Activated CD8-positive, alpha-beta memory T cell treated with anti-CD3 and anti-CD28 coated beads for 36 hours (primary cell): ENCODE measurements around the gene HIF3A. TPM values are rescaled to one million over a fixed set of nuclear protein-coding genes. Genes with fewer than 3 reads are reported as not detected.
"Not testable (repeated sequence)": the region's sequence is repeated elsewhere in the genome, so short reads cannot be mapped to it uniquely, and the experiment has no call there.

Experiments used
- CTCF ChIA-PET: fragments of 350-600 bp; sonication (Branson Sonifier 250); formaldehyde crosslinking; loops from one replicate; lab custom pipeline; 2021; ENCODE audit warnings: antibody characterized with exemption; lab: Charles Lee
- POLR2A ChIA-PET: fragments of 350-600 bp; sonication (Branson Sonifier 250); formaldehyde crosslinking; loops from one replicate; lab custom pipeline; 2021; ENCODE audit warnings: antibody characterized with exemption; lab: Charles Lee
- total RNA-seq, 2 experiments: library from RNA; stranded (reverse); gene quantifications; one replicate each; pipeline ENCODE4 v1.2.3, GENCODE V29; 2021

HIF3A gene
- total RNA-seq, 2 experiments from 2014 or later = not detected

DNA sequence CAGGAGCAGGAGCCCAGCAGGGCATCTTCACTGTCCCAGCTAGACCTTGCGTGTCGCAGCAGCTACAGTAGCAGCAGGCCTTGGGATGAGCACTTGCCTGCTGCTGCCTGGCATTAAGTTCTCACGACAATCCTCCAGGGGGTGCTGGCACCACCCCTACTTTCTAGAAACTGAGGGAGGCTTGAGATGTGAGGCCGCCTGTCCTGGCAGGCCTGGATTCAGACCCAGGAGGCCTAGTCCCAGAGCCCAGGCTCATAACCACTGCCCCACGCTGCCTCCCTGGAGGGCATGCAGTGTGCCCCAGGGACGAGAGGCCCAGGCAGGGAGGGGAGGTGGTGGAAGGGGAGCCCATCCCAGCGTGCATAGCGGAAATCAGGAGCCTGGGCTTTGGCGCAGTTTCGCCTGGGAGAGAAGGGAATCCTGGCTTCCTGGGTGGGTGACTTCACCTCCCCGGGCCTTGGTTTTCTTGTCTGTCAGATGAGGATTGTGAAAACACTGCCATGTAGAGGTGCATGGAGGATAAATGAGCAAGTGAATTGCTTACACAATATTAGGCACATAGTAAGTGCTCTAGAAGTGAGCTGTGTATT lies 76.2 kb downstream of the HIF3A start:
- ChIA-PET POLR2A (no interaction called here), CTCF (no interaction called here)

- CTCF ChIA-PET = no interaction called here
- POLR2A ChIA-PET = no interaction called here
Measured at GRCh38 chr19:46373491-46374359, 76.9 kb downstream of the HIF3A start.

DNA sequence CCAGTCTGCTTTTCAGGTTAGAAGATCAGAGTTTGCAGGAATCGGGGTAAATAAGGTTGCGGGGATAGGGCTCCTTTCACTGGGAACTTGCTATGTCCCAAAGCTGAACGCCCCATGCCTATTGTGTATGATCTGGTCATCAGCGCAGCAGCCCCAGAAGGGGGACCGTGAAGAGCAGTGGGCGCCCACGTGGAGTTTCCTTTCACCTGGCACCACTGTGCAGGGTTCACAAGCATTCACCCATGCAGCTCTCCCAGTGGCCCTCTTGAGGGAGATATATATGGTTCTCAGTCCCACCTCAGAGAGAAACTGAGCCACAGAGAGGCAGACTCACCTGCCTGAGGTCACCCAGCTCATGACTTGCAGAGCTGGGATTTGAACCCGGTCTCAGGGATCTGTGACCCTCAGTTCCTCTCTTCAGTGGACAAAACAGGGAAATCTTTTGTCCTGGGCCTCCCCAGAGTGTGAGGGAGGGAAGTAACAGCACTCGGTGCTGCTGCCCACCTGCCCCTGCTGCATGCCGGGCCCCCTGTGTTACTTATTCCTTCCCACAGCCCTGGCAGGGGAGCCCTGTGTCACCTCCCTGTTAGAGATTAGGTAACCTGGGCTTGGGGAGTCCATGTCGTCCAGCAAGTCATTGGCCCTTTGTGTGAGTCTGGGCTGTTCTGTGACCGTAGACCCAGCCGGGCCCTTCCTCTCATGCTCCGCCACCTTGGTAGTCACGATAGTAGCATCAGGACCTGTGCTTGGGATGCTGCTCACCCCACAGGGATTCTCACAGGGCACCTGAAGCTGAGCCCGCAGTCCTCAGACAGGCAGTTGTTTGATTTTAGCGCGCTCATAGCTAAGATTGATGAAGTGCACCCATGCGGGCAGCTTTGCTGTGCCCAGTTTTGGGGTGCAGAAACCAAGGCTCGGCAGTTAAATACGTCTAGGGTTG lies 78.0 kb downstream of the HIF3A start:
- ChIA-PET CTCF (no interaction called here), POLR2A (interaction anchor here (0.6 kb wide), 1 partner anchor 228 kb away, joined by 3 read pairs; no protein-coding TSS in a partner anchor)

DNA sequence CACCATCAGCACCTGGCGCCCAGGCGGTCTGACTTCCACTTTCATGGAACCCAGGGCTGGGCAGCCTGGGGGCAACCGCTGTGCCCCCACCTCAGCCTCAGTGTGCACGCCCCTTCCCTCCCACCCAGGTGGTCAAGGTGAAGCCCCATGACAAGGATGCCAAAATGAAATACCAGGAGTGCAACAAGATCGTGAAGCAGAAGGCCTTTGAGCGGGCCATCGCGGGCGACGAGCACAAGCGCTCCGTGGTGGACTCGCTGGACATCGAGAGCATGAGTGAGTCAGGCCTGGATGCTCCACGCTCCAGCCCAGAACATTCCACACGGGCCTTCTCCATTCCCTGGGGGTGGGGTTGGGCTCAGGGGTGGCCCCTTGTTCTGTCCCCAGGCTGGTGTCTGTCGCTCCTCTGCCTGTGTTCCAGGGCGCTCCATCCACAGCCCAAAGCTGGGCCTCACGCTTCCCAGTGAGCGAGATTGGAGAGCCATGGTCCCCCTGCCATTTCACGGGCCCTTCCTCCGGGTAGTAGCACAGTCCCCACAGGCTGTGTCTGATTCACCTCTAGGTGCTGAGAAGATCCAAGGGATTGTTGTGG lies 78.7 kb downstream of the HIF3A start:
- CTCF ChIA-PET = interaction anchor here (2.7 kb wide), 1 partner anchor 20 kb away, joined by 9 read pairs; no protein-coding TSS in a partner anchor
- POLR2A ChIA-PET = not testable (repeated sequence)

DNA sequence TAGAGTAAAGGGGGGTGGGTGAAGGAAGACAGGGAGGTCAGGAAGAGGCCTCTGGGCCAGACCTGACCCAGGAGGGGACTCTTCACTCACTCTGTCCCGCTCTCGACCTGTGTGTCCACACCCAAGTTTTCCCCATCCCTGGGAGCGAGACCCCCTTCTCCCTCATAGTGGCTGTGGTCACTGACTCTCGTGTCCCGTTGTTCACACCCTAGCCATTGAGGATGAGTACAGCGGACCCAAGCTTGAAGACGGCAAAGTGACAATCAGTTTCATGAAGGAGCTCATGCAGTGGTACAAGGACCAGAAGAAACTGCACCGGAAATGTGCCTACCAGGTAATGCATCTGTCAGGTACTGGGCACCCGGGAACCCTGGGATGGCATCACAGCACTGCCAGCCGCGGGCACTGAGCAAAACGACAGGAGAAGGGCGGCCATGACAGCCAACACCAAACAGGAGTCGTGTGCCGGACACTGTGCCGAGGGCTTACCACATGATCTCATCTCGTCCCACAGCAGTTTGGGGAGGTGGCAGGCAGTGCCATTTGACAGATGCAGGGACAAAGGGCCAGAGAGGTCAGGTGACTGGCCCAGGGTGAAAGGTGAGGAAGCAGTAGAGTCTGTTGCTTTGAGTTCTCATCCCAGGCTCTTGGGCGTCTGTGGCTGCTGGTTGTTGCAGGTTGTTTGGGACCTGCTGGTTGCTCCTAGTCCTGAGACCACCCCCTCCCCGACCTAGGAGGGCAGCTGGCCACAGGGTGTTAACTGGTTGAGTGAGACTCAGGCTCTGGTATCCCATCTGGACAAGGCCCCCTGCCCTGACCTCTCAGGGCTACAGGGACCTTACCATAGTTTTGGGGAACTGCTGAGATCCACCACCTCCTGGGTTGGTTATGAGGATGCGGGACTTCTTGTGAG lies 79.7 kb downstream of the HIF3A start:
- CTCF ChIA-PET = interaction anchor here (1.2 to 2.7 kb wide), 2 partner anchors 20 to 29 kb away, joined by 3 to 9 read pairs; no protein-coding TSS in a partner anchor
- POLR2A ChIA-PET = no interaction called here

DNA sequence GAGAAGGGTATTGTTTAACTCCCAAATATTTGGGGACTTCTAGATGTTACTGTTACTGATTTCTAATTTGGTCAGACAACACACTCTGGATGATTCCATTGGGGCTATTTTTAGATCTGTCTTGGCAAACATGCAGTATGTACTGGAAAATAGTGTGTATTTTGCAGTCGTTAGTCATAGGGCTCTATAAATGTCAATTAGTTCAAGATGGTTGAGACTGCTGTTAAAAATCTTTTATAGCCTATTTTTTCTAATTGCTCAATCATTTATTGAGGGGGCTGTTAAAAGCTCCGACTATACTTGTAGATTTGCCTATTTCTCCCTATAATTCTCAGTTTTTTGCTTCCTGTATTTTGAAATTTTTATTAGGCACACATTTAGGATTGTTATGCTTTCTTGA lies 81.4 kb downstream of the HIF3A start:
- POLR2A ChIA-PET = no interaction called here
- CTCF ChIA-PET = interaction anchor here (2.7 kb wide), 1 partner anchor 18 kb away, joined by 9 read pairs; no protein-coding TSS in a partner anchor

GRCh38 chr19:46380690-46381089 lies 83.8 kb downstream of the HIF3A start:
- POLR2A ChIA-PET = no interaction called here
- CTCF ChIA-PET = interaction anchor here (1.0 kb wide), 1 partner anchor 15 kb away, joined by 3 read pairs; no protein-coding TSS in a partner anchor

DNA sequence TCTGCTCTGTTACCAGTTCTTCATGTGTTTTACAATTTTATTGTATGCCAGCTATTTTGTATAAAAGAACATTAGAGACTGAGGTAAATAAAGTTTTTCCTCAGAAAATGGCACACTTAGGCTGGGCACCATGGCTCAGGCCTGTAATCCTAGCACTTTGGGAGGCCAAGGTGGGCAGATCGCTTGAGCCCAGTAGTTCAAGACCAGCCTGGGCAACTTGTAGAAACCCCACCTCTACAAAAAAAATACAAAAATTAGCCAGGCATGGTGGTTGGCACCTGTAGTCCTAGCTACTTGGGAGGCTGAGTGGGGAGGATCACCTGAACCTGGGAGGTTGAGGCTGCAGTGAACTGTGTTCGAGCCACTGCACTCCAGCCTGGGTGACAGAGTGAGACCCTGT lies 84.5 kb downstream of the HIF3A start:
- POLR2A ChIA-PET = no interaction called here
- CTCF ChIA-PET = interaction anchor here (1.0 kb wide), 1 partner anchor 15 kb away, joined by 3 read pairs; no protein-coding TSS in a partner anchor

DNA sequence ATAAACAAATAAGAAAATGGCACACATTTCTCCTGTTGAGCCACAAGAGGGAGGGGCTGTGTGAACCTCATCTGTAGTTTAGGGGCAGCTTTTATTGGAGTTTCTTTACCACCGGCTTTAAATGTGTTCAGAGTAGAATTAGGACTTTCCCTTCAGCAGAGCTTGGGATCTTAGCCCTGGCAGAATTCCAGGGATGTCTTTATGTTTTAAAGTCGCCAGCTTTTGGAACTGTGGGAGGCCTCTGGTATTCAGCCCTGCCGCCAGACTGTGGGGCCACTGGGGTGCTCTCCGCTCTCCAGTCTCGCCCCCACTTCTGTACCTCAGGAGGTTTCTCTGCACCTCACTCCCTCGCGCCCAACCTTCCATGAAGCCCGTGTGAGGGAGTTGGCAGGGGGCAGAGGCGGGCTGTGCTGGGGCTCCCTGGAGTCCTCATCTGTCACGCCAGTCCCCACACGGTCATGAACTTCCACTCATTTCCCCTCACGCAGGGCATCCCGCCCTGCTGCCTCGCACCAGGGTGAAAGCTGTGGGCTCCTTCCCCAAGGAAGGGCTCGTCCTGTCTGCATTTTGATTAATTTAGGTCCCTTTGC lies 85.0 kb downstream of the HIF3A start:
- ChIA-PET POLR2A (no interaction called here), CTCF (interaction anchor here (1.0 kb wide), 1 partner anchor 14 kb away, joined by 3 read pairs; no protein-coding TSS in a partner anchor)

DNA sequence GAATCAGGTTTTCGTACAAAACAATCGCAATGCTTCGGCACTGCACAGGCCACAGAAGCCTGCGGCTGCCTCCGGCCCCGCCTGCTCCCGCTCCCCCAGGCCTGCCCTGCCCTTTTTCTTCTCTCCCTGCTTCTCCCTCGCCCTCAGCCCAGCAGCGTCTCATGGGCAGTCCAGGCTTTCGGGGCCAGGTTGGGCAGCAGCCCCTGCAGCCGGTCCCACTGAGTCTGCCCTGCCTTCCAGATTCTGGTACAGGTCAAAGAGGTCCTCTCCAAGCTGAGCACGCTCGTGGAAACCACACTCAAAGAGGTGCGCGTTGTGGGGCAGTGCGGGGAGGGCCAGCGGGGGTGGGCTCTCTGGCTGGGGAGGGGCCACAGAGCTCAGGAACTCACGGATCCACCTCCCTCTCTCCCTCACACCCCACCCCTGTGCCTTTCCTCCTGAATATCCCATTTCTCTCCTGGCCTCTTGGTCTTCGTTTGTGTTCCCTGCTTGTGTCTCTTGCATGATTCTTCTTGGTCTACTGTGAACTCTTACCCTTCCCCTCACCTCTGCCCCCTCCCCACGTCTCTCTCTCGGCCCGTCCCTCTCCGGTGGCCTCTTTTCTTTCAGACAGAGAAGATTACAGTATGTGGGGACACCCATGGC lies 86.5 kb downstream of the HIF3A start:
- ChIA-PET POLR2A (no interaction called here), CTCF (no interaction called here)

DNA sequence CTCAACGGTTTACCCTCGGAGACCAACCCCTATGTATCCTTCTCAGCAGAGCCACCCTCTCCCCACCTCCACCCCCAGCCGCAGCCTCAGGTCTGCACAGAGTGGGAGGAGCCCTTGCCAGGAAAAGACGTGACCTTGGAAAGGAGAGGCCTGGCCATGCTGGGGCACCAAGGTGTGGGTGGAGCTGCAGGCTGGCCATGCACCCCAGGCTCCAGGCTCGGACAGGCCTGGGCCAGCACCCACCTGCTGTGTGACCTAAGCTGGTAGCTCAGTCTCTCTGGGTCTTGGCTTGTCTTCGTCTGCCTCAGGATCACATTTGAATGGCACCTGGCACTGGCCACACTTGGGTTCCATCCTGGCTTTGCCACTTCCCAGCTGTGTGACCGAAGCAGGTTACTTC lies 87.0 kb downstream of the HIF3A start:
- ChIA-PET CTCF (interaction anchor here (0.9 kb wide), 1 partner anchor 37 kb away, joined by 3 read pairs; the partner anchor contains the start of gene PPP5C), POLR2A (no interaction called here)

- CTCF ChIA-PET = interaction anchor here (0.9 kb wide), 1 partner anchor 38 kb away, joined by 3 read pairs; the partner anchor contains the start of gene PPP5C
Measured at GRCh38 chr19:46384396-46384795, 87.6 kb downstream of the HIF3A start.

DNA sequence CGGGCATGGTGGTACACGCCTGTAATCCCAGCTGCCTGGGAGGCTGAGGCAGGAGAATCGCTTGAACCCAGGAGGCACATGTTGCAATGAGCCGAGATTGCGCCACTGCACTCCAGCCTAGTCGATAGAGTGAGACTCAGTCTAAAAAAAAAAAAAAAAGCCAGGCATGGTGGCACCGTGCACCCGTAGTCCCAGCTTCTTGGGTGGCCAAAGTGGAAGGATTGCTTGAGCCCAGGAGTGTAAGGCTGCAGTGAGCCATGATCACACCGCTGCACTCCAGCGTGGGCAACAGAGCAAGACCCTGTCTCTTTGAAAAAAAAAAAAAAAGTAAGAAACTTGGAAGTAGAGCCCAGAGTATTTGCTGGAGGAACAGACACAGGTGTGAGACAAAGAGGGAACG lies 88.8 kb downstream of the HIF3A start:
- POLR2A ChIA-PET = no interaction called here
- CTCF ChIA-PET = no interaction called here

More at GRCh38 chr19:46384396-46384795, 87.6 kb downstream of the HIF3A start:
- POLR2A ChIA-PET = no interaction called here

GRCh38 chr19:46386151-46386550 lies 89.3 kb downstream of the HIF3A start:
- ChIA-PET CTCF (interaction anchor here (0.7 kb wide), 1 partner anchor 10 kb away, joined by 3 read pairs; no protein-coding TSS in a partner anchor), POLR2A (interaction anchor here (0.6 kb wide), 1 partner anchor 8 kb away, joined by 7 read pairs; no protein-coding TSS in a partner anchor)

DNA sequence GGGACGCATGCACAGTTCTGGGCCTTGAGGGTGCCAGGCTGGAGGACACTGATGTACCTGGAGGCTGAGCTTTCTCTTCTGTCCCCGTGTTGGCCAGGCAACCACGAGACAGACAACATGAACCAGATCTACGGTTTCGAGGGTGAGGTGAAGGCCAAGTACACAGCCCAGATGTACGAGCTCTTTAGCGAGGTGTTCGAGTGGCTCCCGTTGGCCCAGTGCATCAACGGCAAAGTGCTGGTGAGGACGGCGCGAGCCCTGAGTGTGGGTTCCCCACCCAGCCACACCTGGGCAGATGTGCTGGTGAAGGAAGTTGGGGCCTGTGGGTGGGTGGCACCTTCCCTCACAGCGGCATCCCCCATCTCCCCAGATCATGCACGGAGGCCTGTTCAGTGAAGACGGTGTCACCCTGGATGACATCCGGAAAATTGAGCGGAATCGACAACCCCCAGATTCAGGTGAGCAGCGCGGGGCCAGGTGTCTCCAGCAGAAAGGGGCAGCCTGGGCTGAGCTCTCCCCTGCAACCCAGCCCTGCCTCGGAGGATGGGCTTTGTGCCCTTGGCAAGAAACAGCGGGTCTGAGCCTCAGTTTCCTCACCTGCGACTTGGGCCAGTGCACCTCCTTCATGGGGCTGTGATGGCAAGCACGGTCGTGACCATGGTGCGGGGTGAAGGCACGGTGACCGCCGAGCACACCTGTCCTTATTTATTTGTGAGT lies 90.3 kb downstream of the HIF3A start:
- CTCF ChIA-PET = interaction anchor here (0.7 to 0.8 kb wide), 2 partner anchors 9 to 16 kb away, joined by 3 read pairs; no protein-coding TSS in a partner anchor
- POLR2A ChIA-PET = interaction anchor here (0.6 to 0.7 kb wide), 2 partner anchors 7 to 98 kb away, joined by 3 to 7 read pairs; no protein-coding TSS in a partner anchor

- POLR2A ChIA-PET = interaction anchor here (0.7 kb wide), 1 partner anchor 98 kb away, joined by 3 read pairs; no protein-coding TSS in a partner anchor
- CTCF ChIA-PET = interaction anchor here (0.8 kb wide), 1 partner anchor 17 kb away, joined by 3 read pairs; no protein-coding TSS in a partner anchor
Measured at GRCh38 chr19:46387713-46388130, 90.9 kb downstream of the HIF3A start.
